Measurements from ENCODE around the gene PDCD1LG2.
"Not testable (repeated sequence)": the region's sequence is repeated elsewhere in the genome, so short reads cannot be mapped to it uniquely, and the experiment has no call there.

Gene PDCD1LG2

GRCh38 chr9:5494765-5495164 lies 15.6 kb upstream of the PDCD1LG2 start:
- not testable (repeated sequence) for FAIRE-seq

- FAIRE-seq = no peak
Measured at GRCh38 chr9:5499157-5499556, 11.2 kb upstream of the PDCD1LG2 start.

GRCh38 chr9:5499889-5500398 lies 10.4 kb upstream of the PDCD1LG2 start:
- FAIRE-seq = no peak

- FAIRE-seq = no peak
Measured at GRCh38 chr9:5500441-5501235, 9.7 kb upstream of the PDCD1LG2 start.

- no peak for FAIRE-seq
Measured at GRCh38 chr9:5502553-5502952, 7.8 kb upstream of the PDCD1LG2 start.

GRCh38 chr9:5509573-5509972 lies 758 bp upstream of the PDCD1LG2 start:
- no peak for FAIRE-seq

GRCh38 chr9:5510989-5511388 lies 658 bp downstream of the PDCD1LG2 start:
- no peak for FAIRE-seq

GRCh38 chr9:5511476-5511875 lies 1.1 kb downstream of the PDCD1LG2 start:
- no peak for FAIRE-seq

- no peak for FAIRE-seq
Measured at GRCh38 chr9:5511935-5512580, 1.7 kb downstream of the PDCD1LG2 start.

GRCh38 chr9:5512658-5513452 lies 2.5 kb downstream of the PDCD1LG2 start:
- no peak for FAIRE-seq

GRCh38 chr9:5513966-5514616 lies 3.8 kb downstream of the PDCD1LG2 start:
- no peak for FAIRE-seq

- FAIRE-seq = no peak
Measured at GRCh38 chr9:5514617-5515260, 4.4 kb downstream of the PDCD1LG2 start.

GRCh38 chr9:5515261-5515650 lies 4.9 kb downstream of the PDCD1LG2 start:
- no peak for FAIRE-seq

GRCh38 chr9:5516453-5517220 lies 6.3 kb downstream of the PDCD1LG2 start:
- no peak for FAIRE-seq

- FAIRE-seq = no peak
Measured at GRCh38 chr9:5518171-5518936, 8.0 kb downstream of the PDCD1LG2 start.

GRCh38 chr9:5518937-5519319 lies 8.6 kb downstream of the PDCD1LG2 start:
- FAIRE-seq = no peak

- no peak for FAIRE-seq
Measured at GRCh38 chr9:5524090-5524489, 13.8 kb downstream of the PDCD1LG2 start.

GRCh38 chr9:5529683-5530221 lies 19.4 kb downstream of the PDCD1LG2 start:
- no peak for FAIRE-seq

GRCh38 chr9:5531101-5531882 lies 21.0 kb downstream of the PDCD1LG2 start:
- FAIRE-seq = no peak

- FAIRE-seq = no peak
Measured at GRCh38 chr9:5532306-5532705, 22.0 kb downstream of the PDCD1LG2 start.

Measured in TTC549 (cell line).